CD8-positive, alpha-beta memory T cell (primary cell): ENCODE data around the gene CLDN16. TPM values are rescaled to one million over a fixed set of nuclear protein-coding genes. Genes with fewer than 3 reads are reported as not detected.

Source experiments
- CTCF ChIA-PET: fragments of 350-600 bp; sonication (Branson Sonifier 250); formaldehyde crosslinking; loops from one replicate; lab custom pipeline; 2021; ENCODE audit warnings: antibody characterized with exemption; lab: Charles Lee
- POLR2A ChIA-PET: fragments of 350-600 bp; sonication (Branson Sonifier 250); formaldehyde crosslinking; loops from one replicate; lab custom pipeline; 2021; ENCODE audit warnings: antibody characterized with exemption; lab: Charles Lee
- DNase-seq, 5 donors: peaks; one replicate each; pipeline versions ENCODE4 v3.0.0 to v3.0.0-alpha.2; 2020 to 2022; ENCODE audit warnings: mixed read lengths in 1 of 5
- H3K27ac ChIP-seq: one replicate; pipeline ENCODE4 v1.7.0; 2013; ENCODE audit warnings: low read depth, mild to moderate bottlenecking, low read length, moderate library complexity
- H3K27me3 ChIP-seq: 2 replicates; pipeline ENCODE4 v1.7.0; 2013; ENCODE audit warnings: low read length, mild to moderate bottlenecking; ENCODE audit not compliant: insufficient read depth, poor library complexity, severe bottlenecking
- H3K36me3 ChIP-seq: 2 replicates; pipeline ENCODE4 v1.7.0; 2013; ENCODE audit warnings: mild to moderate bottlenecking, low read length, moderate library complexity; ENCODE audit not compliant: insufficient read depth
- H3K4me1 ChIP-seq: 2 replicates; pipeline ENCODE4 v1.7.0; 2013; ENCODE audit warnings: mild to moderate bottlenecking, low read length, moderate library complexity; ENCODE audit not compliant: insufficient read depth
- H3K4me3 ChIP-seq: 2 replicates; pipeline ENCODE4 v1.7.0; 2013; ENCODE audit warnings: mild to moderate bottlenecking, low read length
- H3K9me3 ChIP-seq: 2 replicates; pipeline ENCODE4 v1.7.0; 2013; ENCODE audit warnings: mild to moderate bottlenecking, low read length
- H3K27ac Mint-ChIP-seq, 8 donors: one replicate each; pipeline ENCODE4 v1.8.0; 2020 to 2021; ENCODE audit warnings: mixed read lengths in 8 of 8, mild to moderate bottlenecking in 6 of 8, inconsistent platforms in 3 of 8, moderate library complexity in 3 of 8
- H3K27me3 Mint-ChIP-seq, 2 donors: one replicate each; pipeline ENCODE4 v1.8.0; 2020 to 2021; ENCODE audit warnings: mixed read lengths in 2 of 2, mild to moderate bottlenecking in 1 of 2, moderate library complexity in 1 of 2
- H3K36me3 Mint-ChIP-seq, 3 donors: one replicate each; pipeline ENCODE4 v1.8.0; 2020 to 2021; ENCODE audit warnings: mixed read lengths in 3 of 3, inconsistent platforms in 1 of 3, mild to moderate bottlenecking in 1 of 3
- H3K4me1 Mint-ChIP-seq, 3 donors: one replicate each; pipeline ENCODE4 v1.8.0; 2020 to 2021; ENCODE audit warnings: mixed read lengths in 3 of 3, inconsistent platforms in 1 of 3, mild to moderate bottlenecking in 1 of 3
- H3K4me3 Mint-ChIP-seq, 7 donors: one replicate each; pipeline ENCODE4 v1.8.0; 2020 to 2021; ENCODE audit warnings: mixed read lengths in 7 of 7, mild to moderate bottlenecking in 6 of 7, moderate library complexity in 4 of 7, inconsistent platforms in 2 of 7
- H3K9me3 Mint-ChIP-seq, 5 donors: one replicate each; pipeline ENCODE4 v1.8.0; 2020 to 2022; ENCODE audit warnings: mixed read lengths in 5 of 5, mild to moderate bottlenecking in 3 of 5, moderate library complexity in 2 of 5, inconsistent platforms in 1 of 5
- polyA plus RNA-seq: library from polyadenylated mRNA; unstranded; fragments of 300-500 nt; fragmentation: Illumina TruSeq; gene quantifications from one replicate; pipeline ENCODE4 v1.2.3, GENCODE V29; 2021
- total RNA-seq, 2 experiments: library from RNA; stranded (reverse); gene quantifications; one replicate each; pipeline ENCODE4 v1.2.3, GENCODE V29; 2021

Gene CLDN16
- total and polyA plus RNA-seq, 3 experiments from 2014 or later, result not detected

DNA sequence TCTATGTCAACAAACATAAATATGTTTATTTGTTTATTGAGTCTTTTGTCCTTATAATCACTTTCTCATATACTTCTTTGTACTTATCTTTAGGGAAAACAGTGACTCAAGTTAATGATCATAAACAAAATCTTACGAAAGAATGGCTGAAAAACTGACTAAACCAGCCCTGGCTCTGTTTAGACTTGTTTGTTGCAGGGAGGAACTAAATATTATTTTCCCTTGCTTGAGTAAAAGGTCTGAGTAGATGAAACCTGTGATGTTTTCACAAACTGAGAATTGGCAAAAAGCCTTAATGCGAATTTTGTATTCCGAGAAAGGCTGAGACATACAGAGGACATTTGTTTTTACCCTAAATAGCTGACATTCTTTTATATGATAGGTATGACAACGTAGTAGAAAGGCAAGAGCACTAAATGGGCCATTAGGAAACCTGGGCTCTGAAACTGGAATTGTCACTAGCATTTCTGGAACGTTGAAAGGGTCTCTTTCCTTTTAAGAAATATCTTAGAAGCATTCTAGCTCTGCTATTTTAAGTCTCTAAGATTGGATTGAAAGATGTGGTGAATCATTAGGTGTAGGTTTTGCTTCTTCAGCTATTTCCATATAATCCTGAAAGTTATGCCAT is 18.2 kb upstream of the CLDN16 start:
- H3K36me3 ChIP-seq, result no peaks in the 10 kb centered on the region
- H3K4me3 Mint-ChIP-seq, result no peak overlapping the region
- no peaks in the 10 kb centered on the region for H3K9me3 ChIP-seq
- DNase-seq, result no peak
- no peaks in the 10 kb centered on the region for H3K4me1 Mint-ChIP-seq
- no peaks in the 10 kb centered on the region for H3K9me3 Mint-ChIP-seq
- no peak overlapping the region for H3K4me3 ChIP-seq
- H3K27me3 Mint-ChIP-seq, result peaks cover 0 to 10% of the 10 kb centered on the region in 2 donors
- no peaks in the 10 kb centered on the region for H3K36me3 Mint-ChIP-seq
- ChIA-PET CTCF (no interaction called here), POLR2A (no interaction called here)
- no peaks in the 10 kb centered on the region for H3K27me3 ChIP-seq
- no peaks in the 10 kb centered on the region for H3K4me1 ChIP-seq
- H3K27ac Mint-ChIP-seq, result no peak overlapping the region
- H3K27ac ChIP-seq, result no peak overlapping the region

DNA sequence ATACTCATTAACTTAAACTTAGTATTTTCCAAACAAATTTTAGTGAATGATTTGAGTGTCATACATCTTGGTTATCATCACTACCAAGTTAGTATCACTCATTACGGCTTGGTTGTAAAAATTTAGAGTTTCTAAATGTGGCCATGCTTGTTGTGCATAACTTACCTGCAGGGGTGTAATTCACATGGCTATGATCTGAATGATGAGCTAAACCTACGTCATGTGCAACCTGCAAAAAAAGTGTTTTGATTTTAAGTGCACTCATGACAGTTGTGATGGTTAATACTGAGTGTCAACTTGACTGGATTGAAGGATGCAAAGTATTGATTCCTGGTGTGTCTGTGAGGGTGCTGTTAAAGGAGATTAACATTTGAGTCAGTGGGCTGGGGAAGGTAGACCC is 17.6 kb upstream of the CLDN16 start:
- H3K4me3 Mint-ChIP-seq, result no peak overlapping the region
- H3K27me3 Mint-ChIP-seq, result peaks cover 0 to 12% of the 10 kb centered on the region in 2 donors
- no peaks in the 10 kb centered on the region for H3K9me3 ChIP-seq
- H3K36me3 Mint-ChIP-seq, result no peaks in the 10 kb centered on the region
- H3K36me3 ChIP-seq, result no peaks in the 10 kb centered on the region
- H3K27me3 ChIP-seq, result no peaks in the 10 kb centered on the region
- ChIA-PET POLR2A (no interaction called here), CTCF (no interaction called here)
- H3K27ac Mint-ChIP-seq, result no peak overlapping the region
- no peaks in the 10 kb centered on the region for H3K9me3 Mint-ChIP-seq
- H3K4me1 ChIP-seq, result no peaks in the 10 kb centered on the region
- no peaks in the 10 kb centered on the region for H3K4me1 Mint-ChIP-seq
- no peak overlapping the region for H3K27ac ChIP-seq
- no peak overlapping the region for H3K4me3 ChIP-seq
- no peak for DNase-seq

DNA sequence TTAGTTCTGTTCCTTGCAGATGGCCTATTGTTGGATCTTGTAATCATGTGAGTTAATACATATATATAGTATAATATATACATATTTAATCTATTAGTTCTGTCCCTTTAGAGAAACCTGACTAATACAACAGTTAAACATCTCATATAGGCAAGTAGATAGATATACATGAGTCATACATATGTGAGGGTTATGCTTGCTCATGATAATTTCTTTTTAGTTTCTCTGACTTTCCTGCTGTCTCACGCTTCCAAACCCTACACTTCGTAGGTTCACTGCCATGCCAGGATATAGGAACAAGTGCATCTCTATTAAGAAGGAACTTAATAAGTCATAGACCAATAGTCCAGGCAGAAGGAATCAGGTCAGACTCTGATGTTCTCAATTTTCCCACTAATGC is 16.8 kb upstream of the CLDN16 start:
- H3K27me3 Mint-ChIP-seq, result peaks cover 0 to 15% of the 10 kb centered on the region in 2 donors
- Histone ChIP-seq H3K4me1 (no peaks in the 10 kb centered on the region), H3K4me3 (no peak overlapping the region), H3K9me3 (no peaks in the 10 kb centered on the region), H3K36me3 (no peaks in the 10 kb centered on the region), H3K27ac (no peak overlapping the region), H3K27me3 (no peaks in the 10 kb centered on the region)
- ChIA-PET CTCF (no interaction called here), POLR2A (no interaction called here)
- no peak overlapping the region for H3K27ac Mint-ChIP-seq
- no peak overlapping the region for H3K4me3 Mint-ChIP-seq
- no peaks in the 10 kb centered on the region for H3K9me3 Mint-ChIP-seq
- no peaks in the 10 kb centered on the region for H3K4me1 Mint-ChIP-seq
- no peaks in the 10 kb centered on the region for H3K36me3 Mint-ChIP-seq
- no peak for DNase-seq

DNA sequence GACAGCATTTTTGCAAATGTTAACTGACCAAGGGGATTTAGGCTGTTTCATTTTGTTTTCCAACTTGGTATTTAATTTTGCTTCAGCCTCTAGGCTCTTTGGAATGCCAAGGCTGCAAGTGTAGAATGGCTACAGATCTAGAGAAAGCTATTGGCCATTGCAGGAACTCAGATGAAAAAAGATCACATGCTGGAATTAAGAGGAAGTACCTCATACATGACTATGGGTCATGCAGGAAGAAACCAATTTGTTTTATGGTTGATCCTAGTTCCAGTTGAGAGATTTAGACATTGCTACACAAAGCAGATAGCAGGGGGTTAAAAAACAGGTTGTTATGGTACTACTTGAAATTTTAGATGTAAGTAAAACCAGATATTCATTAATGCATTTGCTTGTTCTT is 12.7 kb upstream of the CLDN16 start:
- no peak overlapping the region for H3K4me3 ChIP-seq
- CTCF ChIA-PET, result no interaction called here
- no peaks in the 10 kb centered on the region for H3K9me3 ChIP-seq
- no peaks in the 10 kb centered on the region for H3K9me3 Mint-ChIP-seq
- H3K27me3 Mint-ChIP-seq, result peaks cover 0 to 22% of the 10 kb centered on the region in 2 donors
- H3K27me3 ChIP-seq, result no peaks in the 10 kb centered on the region
- POLR2A ChIA-PET, result no interaction called here
- DNase-seq, result no peak
- H3K4me1 ChIP-seq, result no peaks in the 10 kb centered on the region
- H3K4me3 Mint-ChIP-seq, result no peak overlapping the region
- H3K36me3 ChIP-seq, result no peaks in the 10 kb centered on the region
- no peak overlapping the region for H3K27ac Mint-ChIP-seq
- H3K36me3 Mint-ChIP-seq, result no peaks in the 10 kb centered on the region
- H3K4me1 Mint-ChIP-seq, result no peaks in the 10 kb centered on the region
- no peak overlapping the region for H3K27ac ChIP-seq

DNA sequence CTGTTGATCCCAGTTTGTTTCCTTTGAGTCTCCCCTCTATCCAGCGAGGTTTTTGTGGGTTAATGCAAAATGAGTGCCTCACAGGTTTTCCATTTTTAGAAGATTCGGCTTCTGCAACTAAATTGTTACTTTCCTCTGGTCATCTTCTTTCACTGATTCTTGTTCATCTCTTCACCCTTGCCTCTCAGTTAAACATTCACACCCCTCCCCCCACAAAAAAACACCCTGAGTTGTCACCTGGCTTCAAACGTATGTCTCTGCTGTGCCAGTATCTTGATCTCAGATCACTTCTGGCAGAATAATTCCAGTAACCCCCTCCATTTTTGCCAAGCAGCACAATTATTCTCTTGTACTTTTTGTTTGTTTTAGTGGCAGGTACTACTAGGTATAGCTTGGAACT is 12.3 kb upstream of the CLDN16 start:
- ChIA-PET POLR2A (no interaction called here), CTCF (no interaction called here)
- DNase-seq, result no peak
- Mint-ChIP-seq H3K27ac (no peak overlapping the region), H3K9me3 (no peaks in the 10 kb centered on the region), H3K36me3 (no peaks in the 10 kb centered on the region), H3K4me3 (no peak overlapping the region), H3K4me1 (no peaks in the 10 kb centered on the region), H3K27me3 (peaks cover 0 to 22% of the 10 kb centered on the region in 2 donors)
- H3K4me3 ChIP-seq, result no peak overlapping the region
- H3K27me3 ChIP-seq, result no peaks in the 10 kb centered on the region
- H3K4me1 ChIP-seq, result no peaks in the 10 kb centered on the region
- H3K9me3 ChIP-seq, result no peaks in the 10 kb centered on the region
- H3K36me3 ChIP-seq, result no peaks in the 10 kb centered on the region
- H3K27ac ChIP-seq, result no peak overlapping the region

DNA sequence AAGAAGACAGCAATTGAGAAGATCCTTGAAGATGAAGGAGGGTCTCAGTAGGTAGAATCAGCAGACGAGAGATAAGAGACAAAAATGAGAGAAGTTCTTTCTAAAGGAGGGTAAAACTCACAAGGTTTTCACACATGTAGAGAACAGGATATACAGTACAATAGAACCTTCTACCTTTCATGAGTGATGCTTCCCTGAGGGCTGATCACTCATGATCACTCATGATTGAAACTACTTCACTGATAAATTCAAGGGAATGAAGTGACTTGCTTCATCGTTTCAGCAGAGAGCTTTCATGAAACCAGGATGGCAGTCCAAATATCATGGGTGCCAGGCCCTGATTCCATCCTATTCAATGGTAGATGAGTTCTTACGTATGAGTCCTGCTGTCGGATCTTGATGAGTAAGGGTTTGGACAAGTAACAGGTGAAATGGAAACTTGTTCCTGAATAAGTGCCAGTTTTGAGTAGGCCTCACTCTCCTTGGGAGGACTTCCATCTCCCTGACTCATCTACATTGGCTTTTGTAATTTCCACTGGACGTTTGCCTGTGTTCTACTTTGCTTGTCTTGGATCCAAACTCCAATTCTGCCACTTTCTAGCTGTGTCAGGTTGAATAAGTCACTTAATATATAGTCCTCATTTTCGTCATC is 9.6 kb upstream of the CLDN16 start:
- Histone ChIP-seq H3K9me3 (no peaks in the 10 kb centered on the region), H3K27ac (no peak overlapping the region), H3K27me3 (peaks cover 6% of the 10 kb centered on the region), H3K4me3 (no peak overlapping the region), H3K4me1 (no peaks in the 10 kb centered on the region), H3K36me3 (no peaks in the 10 kb centered on the region)
- H3K9me3 Mint-ChIP-seq, result no peaks in the 10 kb centered on the region
- no peaks in the 10 kb centered on the region for H3K4me1 Mint-ChIP-seq
- H3K27ac Mint-ChIP-seq, result no peak overlapping the region
- CTCF ChIA-PET, result no interaction called here
- H3K4me3 Mint-ChIP-seq, result no peak overlapping the region
- H3K36me3 Mint-ChIP-seq, result no peaks in the 10 kb centered on the region
- POLR2A ChIA-PET, result no interaction called here
- peaks cover 1 to 21% of the 10 kb centered on the region in 2 donors for H3K27me3 Mint-ChIP-seq
- DNase-seq, result no peak

DNA sequence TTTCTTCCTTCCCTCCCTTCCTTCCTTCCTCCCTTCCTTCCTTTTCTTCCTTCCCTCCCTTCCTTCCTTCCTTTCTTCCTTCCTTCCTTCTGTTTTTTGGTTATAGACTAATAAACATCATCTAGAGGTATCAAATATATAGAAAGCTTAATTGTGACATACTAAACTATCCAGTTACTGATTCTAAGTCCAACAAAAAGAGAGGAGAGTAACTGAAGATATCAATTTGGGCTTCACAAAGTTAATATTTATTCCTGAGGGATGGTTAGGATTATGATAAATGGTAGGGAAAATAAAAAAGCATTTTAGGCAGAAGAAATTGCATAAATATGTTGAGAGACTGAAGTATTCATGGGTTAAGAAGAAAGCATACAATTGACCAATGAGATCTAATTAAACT is 7.8 kb upstream of the CLDN16 start:
- H3K4me3 Mint-ChIP-seq, result no peak overlapping the region
- no peaks in the 10 kb centered on the region for H3K4me1 ChIP-seq
- H3K4me3 ChIP-seq, result no peak overlapping the region
- POLR2A ChIA-PET, result no interaction called here
- H3K27me3 Mint-ChIP-seq, result peaks cover 1 to 21% of the 10 kb centered on the region in 2 donors
- no peaks in the 10 kb centered on the region for H3K9me3 ChIP-seq
- H3K9me3 Mint-ChIP-seq, result no peaks in the 10 kb centered on the region
- CTCF ChIA-PET, result no interaction called here
- DNase-seq, result no peak
- H3K27ac Mint-ChIP-seq, result no peak overlapping the region
- no peaks in the 10 kb centered on the region for H3K36me3 ChIP-seq
- H3K27me3 ChIP-seq, result peaks cover 6% of the 10 kb centered on the region
- H3K4me1 Mint-ChIP-seq, result no peaks in the 10 kb centered on the region
- H3K36me3 Mint-ChIP-seq, result no peaks in the 10 kb centered on the region
- no peak overlapping the region for H3K27ac ChIP-seq

DNA sequence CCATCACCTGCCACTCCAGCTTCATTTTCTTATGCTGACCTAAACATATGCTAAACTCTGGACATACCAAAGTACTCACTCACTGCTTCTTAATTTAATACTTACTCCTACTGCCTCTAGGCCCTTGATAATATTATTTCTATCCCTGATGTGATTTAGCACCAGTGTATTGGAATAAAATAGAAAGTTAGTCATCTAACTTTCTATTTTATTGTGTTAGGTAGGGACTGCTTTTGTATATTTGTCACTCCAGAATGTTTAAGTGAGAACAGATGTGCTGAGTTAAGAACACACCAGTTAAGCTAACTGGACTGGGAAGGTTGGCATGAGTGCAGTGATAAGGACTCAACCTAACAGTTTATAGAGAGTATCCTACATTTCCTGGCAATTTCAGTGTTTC is 6.5 kb upstream of the CLDN16 start:
- no peaks in the 10 kb centered on the region for H3K36me3 Mint-ChIP-seq
- H3K4me1 Mint-ChIP-seq, result no peaks in the 10 kb centered on the region
- Histone ChIP-seq H3K27me3 (peaks cover 6% of the 10 kb centered on the region), H3K4me1 (no peaks in the 10 kb centered on the region), H3K36me3 (no peaks in the 10 kb centered on the region), H3K4me3 (no peak overlapping the region), H3K9me3 (no peaks in the 10 kb centered on the region), H3K27ac (no peak overlapping the region)
- POLR2A ChIA-PET, result no interaction called here
- no peak overlapping the region for H3K4me3 Mint-ChIP-seq
- no peaks in the 10 kb centered on the region for H3K9me3 Mint-ChIP-seq
- CTCF ChIA-PET, result no interaction called here
- DNase-seq, result no peak
- H3K27ac Mint-ChIP-seq, result no peak overlapping the region
- H3K27me3 Mint-ChIP-seq, result peaks cover 1 to 21% of the 10 kb centered on the region in 2 donors
